ENCODE data around the gene H2BK1. TPM values are rescaled to one million over a fixed set of nuclear protein-coding genes. Genes with fewer than 3 reads are reported as not detected.

Gene H2BK1
- total and polyA plus RNA-seq, 2 donors (not counting 1 experiment from before 2014, with no cell fraction given), result not detected

DNA sequence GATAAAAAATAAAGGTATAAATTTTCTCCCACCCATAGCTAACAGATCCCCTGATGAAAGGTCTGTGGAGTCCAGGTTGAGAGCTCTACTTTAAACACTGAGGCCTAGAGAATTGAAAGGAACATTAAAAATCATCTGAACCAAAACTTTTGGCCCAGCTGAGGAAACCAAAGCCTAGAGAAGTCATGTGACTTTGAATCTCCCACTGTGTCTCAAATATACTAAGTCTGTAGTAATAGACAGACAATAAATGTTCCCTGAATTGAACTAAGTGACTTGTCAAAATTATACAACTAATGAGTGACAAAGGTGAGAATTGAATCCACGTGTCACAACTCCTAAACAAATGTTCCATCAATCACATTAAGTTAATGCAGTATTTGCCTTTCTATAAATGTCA, 48.5 kb downstream of the H2BK1 start:
- Histone ChIP-seq H3K9me3 (ENCODE audit: control insufficient read depth, insufficient read depth, low read depth, low read length) (no peaks in the 10 kb centered on the region), H4K20me1 (ENCODE audit: control insufficient read depth, extremely low read depth, insufficient read depth, low read length) (no peaks in the 10 kb centered on the region), H3K36me3 (ENCODE audit: control insufficient read depth, insufficient read depth, low read length) (no peaks in the 10 kb centered on the region), H3K9ac (ENCODE audit: insufficient read depth, low read length) (no peak overlapping the region), H3K27ac (ENCODE audit: insufficient read depth, low read length) (no peak overlapping the region), H3K27me3 (ENCODE audit: control insufficient read depth, insufficient read depth, low read length) (peaks cover 51% of the 10 kb centered on the region), H3K79me2 (ENCODE audit: control insufficient read depth, insufficient read depth, low read length) (no peaks in the 10 kb centered on the region), H3K4me2 (ENCODE audit: extremely low read depth, insufficient read depth, low read length) (no peak overlapping the region), H2AFZ (ENCODE audit: low read length) (no peak overlapping the region), H3K4me1 (ENCODE audit: control insufficient read depth, extremely low read depth, insufficient read depth, low read length) (no peaks in the 10 kb centered on the region), H3K4me3 (replicated peaks in 1 of 4; ENCODE audit: control extremely low read depth in 1 of 4, insufficient read depth in 1 of 4, low read depth in 3 of 4, low read length in 4 of 4) (no peak overlapping the region)
- TF ChIP-seq EZH2 (IDR thresholded peaks at IDR 0.05; ENCODE audit: low read length, missing control alignments) (no peak), CTCF (conservative IDR thresholded peaks at IDR 0.05 in 1 of 2, IDR thresholded peaks at IDR 0.05 in 1 of 2; ENCODE audit: low read depth in 1 of 2, low read length in 2 of 2) (no peak)
- no peak for DNase-seq (ENCODE audit: low read depth in 2 of 2)

Other genes with a start within 250 kb of the H2BK1 start
- gene KCNH2, start 232.2 kb downstream of the H2BK1 start, total RNA-seq, result 6.1 and 6.2 TPM in 2 replicates
- 0.15 and 0.20 TPM in 2 replicates for gene KCNH2, start 232.2 kb downstream of the H2BK1 start, polyA plus RNA-seq
- gene NOS3, start 219.5 kb downstream of the H2BK1 start, total RNA-seq, result 0.50 and 0.77 TPM in 2 replicates
- 0.12 and 0.38 TPM in 2 replicates for gene NOS3, start 219.5 kb downstream of the H2BK1 start, polyA plus RNA-seq
- gene ATG9B, start 186.0 kb downstream of the H2BK1 start, total RNA-seq, result under 0.01 TPM in 1 of 2 replicates, not detected in the other
- 0.03 TPM in 2 replicates for gene ATG9B, start 186.0 kb downstream of the H2BK1 start, polyA plus RNA-seq
- 16.4 and 20.0 TPM in 2 replicates for gene ABCB8, start 182.0 kb downstream of the H2BK1 start, total RNA-seq
- 12.1 and 14.5 TPM in 2 replicates for gene ABCB8, start 182.0 kb downstream of the H2BK1 start, polyA plus RNA-seq
- gene ASIC3, start 162.0 kb downstream of the H2BK1 start, total RNA-seq, result under 0.01 and 0.17 TPM in 2 replicates
- gene ASIC3, start 162.0 kb downstream of the H2BK1 start, polyA plus RNA-seq, result 0.05 and 0.07 TPM in 2 replicates
- gene CDK5, start 152.6 kb downstream of the H2BK1 start, total RNA-seq, result 25.9 and 27.7 TPM in 2 replicates
- gene CDK5, start 152.6 kb downstream of the H2BK1 start, polyA plus RNA-seq, result 15.1 and 24.7 TPM in 2 replicates
- gene SLC4A2, start 150.9 kb downstream of the H2BK1 start, total RNA-seq, result 56.0 and 61.8 TPM in 2 replicates
- 30.5 and 54.1 TPM in 2 replicates for gene SLC4A2, start 150.9 kb downstream of the H2BK1 start, polyA plus RNA-seq
- gene FASTK, start 129.7 kb downstream of the H2BK1 start, total RNA-seq, result 64.7 and 69.5 TPM in 2 replicates
- gene FASTK, start 129.7 kb downstream of the H2BK1 start, polyA plus RNA-seq, result 33.8 and 34.1 TPM in 2 replicates
- gene TMUB1, start 127.0 kb downstream of the H2BK1 start, total RNA-seq, result 14.1 and 20.3 TPM in 2 replicates
- 11.9 and 17.1 TPM in 2 replicates for gene TMUB1, start 127.0 kb downstream of the H2BK1 start, polyA plus RNA-seq
- gene AGAP3, start 124.0 kb downstream of the H2BK1 start, total RNA-seq, result 34.2 and 44.9 TPM in 2 replicates
- 32.9 and 33.5 TPM in 2 replicates for gene AGAP3, start 124.0 kb downstream of the H2BK1 start, polyA plus RNA-seq
- not detected in 2 replicates for gene GBX1, start 42.8 kb downstream of the H2BK1 start, total RNA-seq
- gene GBX1, start 42.8 kb downstream of the H2BK1 start, polyA plus RNA-seq, result not detected in 2 replicates
- not detected in 2 replicates for gene ASB10, start 23.2 kb downstream of the H2BK1 start, total RNA-seq
- not detected in 2 replicates for gene ASB10, start 23.2 kb downstream of the H2BK1 start, polyA plus RNA-seq
- gene ABCF2, start 16.7 kb upstream of the H2BK1 start, total RNA-seq, result 46.4 and 46.7 TPM in 2 replicates
- gene ABCF2, start 16.7 kb upstream of the H2BK1 start, polyA plus RNA-seq, result 41.6 and 66.1 TPM in 2 replicates
- 33.9 and 46.7 TPM in 2 replicates for gene CHPF2, start 22.0 kb upstream of the H2BK1 start, total RNA-seq
- gene CHPF2, start 22.0 kb upstream of the H2BK1 start, polyA plus RNA-seq, result 33.6 and 42.5 TPM in 2 replicates
- 23.8 and 27.0 TPM in 2 replicates for gene SMARCD3, start 38.2 kb upstream of the H2BK1 start, total RNA-seq
- 30.7 and 30.9 TPM in 2 replicates for gene SMARCD3, start 38.2 kb upstream of the H2BK1 start, polyA plus RNA-seq
- gene NUB1, start 131.3 kb upstream of the H2BK1 start, total RNA-seq, result 42.9 and 44.4 TPM in 2 replicates
- 59.4 and 77.7 TPM in 2 replicates for gene NUB1, start 131.3 kb upstream of the H2BK1 start, polyA plus RNA-seq
- gene WDR86, start 199.6 kb upstream of the H2BK1 start, total RNA-seq, result 0.33 and 1.0 TPM in 2 replicates
- gene WDR86, start 199.6 kb upstream of the H2BK1 start, polyA plus RNA-seq, result not detected in 2 replicates
- 0.26 and 0.50 TPM in 2 replicates for gene CRYGN, start 229.7 kb upstream of the H2BK1 start, total RNA-seq
- gene CRYGN, start 229.7 kb upstream of the H2BK1 start, polyA plus RNA-seq, result 0.02 and 0.07 TPM in 2 replicates

Data from fibroblast of lung (primary cell).